Raji (cell line): ENCODE data around the gene CENPX.

ENCODE experiments used
- POLR2A ChIP-seq: IDR thresholded peaks from 2 replicates; pipeline ENCODE4 v1.6.1; 2011; ENCODE audit warnings: low read depth, low read length, control low read depth; ENCODE audit not compliant: insufficient read depth

Gene CENPX

GRCh38 chr17:81994593-81995462 is 27.9 kb downstream of the CENPX start:
- TF ChIP-seq POLR2A, result no peak

- no peak for TF ChIP-seq POLR2A
Measured at GRCh38 chr17:81993729-81994592, 28.7 kb downstream of the CENPX start.

GRCh38 chr17:81992306-81993102 is 30.2 kb downstream of the CENPX start:
- no peak for TF ChIP-seq POLR2A

- no peak for TF ChIP-seq POLR2A
Measured at GRCh38 chr17:81991684-81992305, 30.9 kb downstream of the CENPX start.

GRCh38 chr17:81990836-81991683 is 31.6 kb downstream of the CENPX start:
- no peak for TF ChIP-seq POLR2A

GRCh38 chr17:81987161-81987770 is 35.4 kb downstream of the CENPX start:
- TF ChIP-seq POLR2A, result no peak

GRCh38 chr17:81986606-81987005 is 36.1 kb downstream of the CENPX start:
- no peak for TF ChIP-seq POLR2A

GRCh38 chr17:81984773-81985410 is 37.8 kb downstream of the CENPX start:
- no peak for TF ChIP-seq POLR2A

GRCh38 chr17:81983639-81984373 is 38.9 kb downstream of the CENPX start:
- TF ChIP-seq POLR2A, result no peak

GRCh38 chr17:81983011-81983638 is 39.6 kb downstream of the CENPX start:
- no peak for TF ChIP-seq POLR2A

GRCh38 chr17:81980707-81981343 is 41.9 kb downstream of the CENPX start:
- TF ChIP-seq POLR2A, result no peak

GRCh38 chr17:81980122-81980521 is 42.6 kb downstream of the CENPX start:
- TF ChIP-seq POLR2A, result no peak
